HuH-7 (cell line): Measurements from ENCODE around the gene NPM1.
"Not testable (repeated sequence)": the region's sequence is repeated elsewhere in the genome, so short reads cannot be mapped to it uniquely, and the experiment has no call there.

ENCODE experiments used
- DNase-seq: peaks from one replicate; pipeline ENCODE4 v3.0.0; 2011; ENCODE audit warnings: low spot score

The NPM1 gene

GRCh38 chr5:171387345-171387969, at the start of gene NPM1:
Gene NPM1 (plus strand): TSS chr5:171387849. CDS start chr5:171387949, 100 bp downstream.
- DNase-seq, result peak; percentile 97

GRCh38 chr5:171340042-171340441, 47.6 kb upstream of the NPM1 start:
- DNase-seq, result no peak

GRCh38 chr5:171340491-171340890, 47.2 kb upstream of the NPM1 start:
- no peak for DNase-seq

GRCh38 chr5:171342362-171343111, 45.1 kb upstream of the NPM1 start:
- peak; percentile 52 for DNase-seq

GRCh38 chr5:171344936-171345608, 42.6 kb upstream of the NPM1 start:
- no peak for DNase-seq

- DNase-seq, result no peak
Measured at GRCh38 chr5:171351536-171352073, 36.0 kb upstream of the NPM1 start.

GRCh38 chr5:171355302-171355724, 32.3 kb upstream of the NPM1 start:
- no peak for DNase-seq

- no peak for DNase-seq
Measured at GRCh38 chr5:171357843-171358242, 29.8 kb upstream of the NPM1 start.

- not testable (repeated sequence) for DNase-seq
Measured at GRCh38 chr5:171361151-171361550, 26.5 kb upstream of the NPM1 start.

- not testable (repeated sequence) for DNase-seq
Measured at GRCh38 chr5:171363249-171363648, 24.4 kb upstream of the NPM1 start.

- DNase-seq, result no peak
Measured at GRCh38 chr5:171363846-171364245, 23.8 kb upstream of the NPM1 start.

GRCh38 chr5:171365351-171365750, 22.3 kb upstream of the NPM1 start:
- DNase-seq, result peak; percentile 47

- no peak for DNase-seq
Measured at GRCh38 chr5:171366645-171367044, 21.0 kb upstream of the NPM1 start.

GRCh38 chr5:171367424-171368370, 20.0 kb upstream of the NPM1 start:
- no peak for DNase-seq

- DNase-seq, result no peak
Measured at GRCh38 chr5:171369056-171369455, 18.6 kb upstream of the NPM1 start.

- DNase-seq, result no peak
Measured at GRCh38 chr5:171369898-171370297, 17.8 kb upstream of the NPM1 start.

GRCh38 chr5:171370881-171371280, 16.8 kb upstream of the NPM1 start:
- DNase-seq, result not testable (repeated sequence)

GRCh38 chr5:171371326-171371725, 16.3 kb upstream of the NPM1 start:
- DNase-seq, result no peak

- no peak for DNase-seq
Measured at GRCh38 chr5:171379961-171380360, 7.7 kb upstream of the NPM1 start.

GRCh38 chr5:171384416-171384815, 3.2 kb upstream of the NPM1 start:
- DNase-seq, result not testable (repeated sequence)

- DNase-seq, result not testable (repeated sequence)
Measured at GRCh38 chr5:171384999-171385398, 2.6 kb upstream of the NPM1 start.
